A549 (cell line): ENCODE data around the gene BBS4. TPM values are rescaled to one million over a fixed set of nuclear protein-coding genes. Genes with fewer than 3 reads are reported as not detected.
A peak's percentile ranks its signal among the peaks of the same experiment; 100 is the strongest.

Experiments
- ATAC-seq, 2 experiments: fragments of 200-7000 bp in 1 of 2; fragments of >200 bp in 1 of 2; cut with Nextera tagmentation in 1 of 2; cut with Tn5 transposase in 1 of 2; 3 replicates each; pipeline versions ENCODE4 v1.8.0 to v1.9.1; 2018 to 2020; ENCODE audit warnings: mild to moderate bottlenecking in 1 of 2, moderate library complexity in 1 of 2
- CTCF ChIA-PET: fragments of 300-600 bp; sonication (Branson Sonifier 250); formaldehyde crosslinking; extraction: SDS; loops from one replicate; lab custom pipeline; 2021; ENCODE audit warnings: antibody characterized with exemption, inconsistent platforms; lab: Yijun Ruan, JAX
- POLR2A ChIA-PET: fragments of 350-600 bp; formaldehyde crosslinking; extraction: SDS; loops from one replicate; lab custom pipeline; 2021; ENCODE audit warnings: antibody characterized with exemption, inconsistent platforms; lab: Yijun Ruan, JAX
- DNase-seq, 2 experiments: peaks; one replicate each; pipeline versions ENCODE4 v3.0.0 to v3.0.0-alpha.2; 2011 to 2016; ENCODE audit warnings: low read depth in 1 of 2, low spot score in 1 of 2
- FAIRE-seq: peaks from 2 replicates; lab custom pipeline; 2011; peaks lifted over from hg19 to GRCh38; lab: Jason Lieb, UNC
- H3K27ac ChIP-seq, 2 experiments: fragments of >200 bp; sonication (Bioruptor Twin); formaldehyde crosslinking; 3 replicates each; pipeline ENCODE4 v1.5.1; 2016 to 2017
- H3K4me1 ChIP-seq: fragments of >200 bp; sonication (Bioruptor Twin); formaldehyde crosslinking; 3 replicates; pipeline ENCODE4 v1.6.1; 2016
- H3K4me2 ChIP-seq: fragments of >200 bp; sonication (Bioruptor Twin); formaldehyde crosslinking; 3 replicates; pipeline ENCODE4 v1.6.1; 2016
- H3K4me3 ChIP-seq: fragments of >200 bp; sonication (Bioruptor Twin); formaldehyde crosslinking; 3 replicates; pipeline ENCODE4 v1.5.1; 2016
- H3K9me3 ChIP-seq: fragments of >200 bp; sonication (Bioruptor Twin); formaldehyde crosslinking; 3 replicates; pipeline ENCODE4 v1.6.1; 2016
- BCL3 ChIP-seq: fragments of >200 bp; sonication (Bioruptor Twin); formaldehyde crosslinking; IDR thresholded peaks from 3 replicates; pipeline ENCODE4 v1.6.1; 2016
- CBX2 ChIP-seq: fragments of 200-600 bp; sonication (generic); IDR thresholded peaks from 2 replicates; pipeline ENCODE4 v1.6.1; 2016; ENCODE audit warnings: low read depth, mild to moderate bottlenecking, borderline replicate concordance
- CEBPB ChIP-seq, 2 experiments: fragments of >200 bp in 1 of 2; sonication (Bioruptor Twin) in 1 of 2; formaldehyde crosslinking in 1 of 2; IDR thresholded peaks; 2 replicates each; pipeline ENCODE4 v1.6.1; 2012 to 2016
- CHD2 ChIP-seq: fragments of 150-350 bp; IDR thresholded peaks from 2 replicates; pipeline ENCODE4 v1.6.1; 2014; ENCODE audit warnings: low read length; ENCODE audit not compliant: partially characterized antibody
- CHD4 ChIP-seq: fragments of 200-600 bp; sonication (generic); IDR thresholded peaks from 2 replicates; pipeline ENCODE4 v1.6.1; 2016; ENCODE audit warnings: antibody characterized with exemption, mild to moderate bottlenecking, borderline replicate concordance
- EHF ChIP-seq: fragments of 250-450 bp; sonication (Bioruptor Pico); IDR thresholded peaks from 2 replicates; pipeline ENCODE4 v1.5.0; 2020; ENCODE audit warnings: mild to moderate bottlenecking
- ESRRA ChIP-seq: fragments of 150-350 bp; IDR thresholded peaks from 2 replicates; pipeline ENCODE4 v1.6.1; 2014; ENCODE audit warnings: mild to moderate bottlenecking, low read length, borderline replicate concordance
- FOSB ChIP-seq: fragments of 250-450 bp; sonication (Bioruptor Pico); IDR thresholded peaks from 2 replicates; pipeline ENCODE4 v1.5.0; 2020; ENCODE audit warnings: mild to moderate bottlenecking, moderate library complexity
- GATA3 ChIP-seq: IDR thresholded peaks from 2 replicates; pipeline ENCODE4 v1.6.1; 2012; ENCODE audit warnings: borderline replicate concordance
- HOXA7 ChIP-seq: fragments of 250-450 bp; sonication (Bioruptor Pico); IDR thresholded peaks from 2 replicates; pipeline ENCODE4 v1.5.0; 2020; ENCODE audit warnings: mild to moderate bottlenecking, moderate library complexity
- HOXB13 ChIP-seq: fragments of 250-450 bp; sonication (Bioruptor Pico); IDR thresholded peaks from 2 replicates; pipeline ENCODE4 v1.5.0; 2020; ENCODE audit warnings: low read depth, mild to moderate bottlenecking, moderate library complexity
- JUN ChIP-seq, 2 experiments: fragments of >200 bp; sonication (Bioruptor Twin); formaldehyde crosslinking; IDR thresholded peaks; 2 replicates in 1 of 2; 3 replicates in 1 of 2; pipeline ENCODE4 v1.6.1; 2016 to 2017
- MAFK ChIP-seq: fragments of 450-650 bp; IDR thresholded peaks from 2 replicates; pipeline ENCODE4 v1.6.1; 2014; ENCODE audit not compliant: partially characterized antibody
- NFE2L2 ChIP-seq: fragments of 150-350 bp; conservative IDR thresholded peaks from 2 replicates; pipeline ENCODE4 v1.6.1; 2014; ENCODE audit warnings: low read length
- RAD21 ChIP-seq, 2 experiments: fragments of >200 bp in 1 of 2; sonication (Bioruptor Twin) in 1 of 2; formaldehyde crosslinking in 1 of 2; IDR thresholded peaks in 1 of 2; conservative IDR thresholded peaks in 1 of 2; 2 replicates in 1 of 2; 3 replicates in 1 of 2; pipeline ENCODE4 v1.6.1; 2012 to 2018; ENCODE audit warnings: inconsistent platforms in 1 of 2
- RARB ChIP-seq: fragments of 250-450 bp; sonication (Bioruptor Pico); IDR thresholded peaks from 2 replicates; pipeline ENCODE4 v1.8.0; 2021; ENCODE audit warnings: mild to moderate bottlenecking, moderate library complexity
- RCOR1 ChIP-seq: fragments of 150-350 bp; IDR thresholded peaks from 2 replicates; pipeline ENCODE4 v1.6.1; 2014; ENCODE audit warnings: antibody characterized with exemption, low read length, low read depth
- REST ChIP-seq: fragments of 200-600 bp; sonication (generic); IDR thresholded peaks from 2 replicates; pipeline ENCODE4 v1.6.1; 2016; ENCODE audit warnings: antibody characterized with exemption, mild to moderate bottlenecking, moderate library complexity
- TFCP2L1 ChIP-seq: fragments of 250-450 bp; sonication (Bioruptor Pico); IDR thresholded peaks from 2 replicates; pipeline ENCODE4 v1.5.0; 2021; ENCODE audit warnings: mild to moderate bottlenecking
- ZC3H11A ChIP-seq: fragments of 450-650 bp; IDR thresholded peaks from 2 replicates; pipeline ENCODE4 v1.6.1; 2014; ENCODE audit warnings: antibody characterized with exemption, mild to moderate bottlenecking
- WGBS: methylation state at CpG from one replicate; pipeline ENCODE4 v1.1.6; 2017; ENCODE audit errors: missing lambda C conversion rate; 5-methylcytosine and 5-hydroxymethylcytosine counted together
- polyA plus RNA-seq, 4 experiments: library from polyadenylated mRNA; depleted of rRNA in 3 of 4; stranded (reverse); fragments of >200 nt; fragmentation: RNase III in 1 of 4; extraction: RNeasy Plus Mini Kit Qiagen cat#74134 plus additional on column Dnase treatment in 1 of 4; gene quantifications; 2 replicates in 3 of 4; 3 replicates in 1 of 4; pipeline ENCODE4 v1.2.3, GENCODE V29; 2011 to 2017
- TF ChIP-seq, protein P1 (sequence below): fragments of >200 bp; sonication (Bioruptor Twin); formaldehyde crosslinking; IDR thresholded peaks from 2 replicates; pipeline ENCODE4 v1.6.1; 2016

Gene BBS4
- polyA plus RNA-seq, 2 of the 4 experiments (the other 2 are of a cell fraction): 22.6 to 40.4 TPM

DNA sequence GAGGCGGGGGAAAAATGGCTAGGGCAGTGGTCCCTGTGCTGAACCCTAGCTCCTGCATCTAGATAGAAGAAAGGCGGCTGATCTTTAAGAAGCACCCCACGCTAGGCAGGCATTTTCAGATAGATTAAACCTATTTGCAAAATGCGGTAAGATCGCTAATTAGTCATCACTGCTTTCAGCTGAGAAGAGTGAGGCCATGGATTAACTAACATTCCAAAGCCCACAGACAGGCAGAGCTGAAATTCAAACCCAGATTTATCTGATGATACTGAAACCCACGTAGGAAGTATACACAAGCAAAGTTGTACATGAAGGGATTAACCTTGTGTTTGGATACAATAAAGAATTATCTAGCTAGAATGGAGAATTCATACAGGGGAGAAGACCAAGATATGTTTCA lies 92.8 kb downstream of the BBS4 start:
- TF ChIP-seq RAD21 (conservative IDR thresholded peaks at IDR 0.05 in 1 of 2, IDR thresholded peaks at IDR 0.05 in 1 of 2) (no peak), EHF (CRISPR knock-in tag) (no peak), FOSB (CRISPR knock-in tag) (no peak), ZC3H11A (no peak), CHD2 (no peak), ESRRA (no peak), TFCP2L1 (CRISPR knock-in tag) (no peak), BCL3 (no peak), CHD4 (no peak)
- TF ChIP-seq, protein P1, sequence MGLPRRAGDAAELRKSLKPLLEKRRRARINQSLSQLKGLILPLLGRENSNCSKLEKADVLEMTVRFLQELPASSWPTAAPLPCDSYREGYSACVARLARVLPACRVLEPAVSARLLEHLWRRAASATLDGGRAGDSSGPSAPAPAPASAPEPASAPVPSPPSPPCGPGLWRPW: no peak
- Histone ChIP-seq H3K4me2 (no peak overlapping the region), H3K4me3 (no peak overlapping the region), H3K9me3 (no peaks in the 10 kb centered on the region), H3K4me1 (peaks cover 11% of the 10 kb centered on the region; the same call in 2 of the 3 replicates), H3K27ac (no peak overlapping the region)
- 93% methylated on average over 6 of the region's 6 CpGs for WGBS
- DNase-seq: no peak
- FAIRE-seq: no peak
- no peak for ATAC-seq
- POLR2A ChIA-PET: no interaction called here
- CTCF ChIA-PET: interaction anchor here (0.8 to 2.5 kb wide), 5 partner anchors 11 to 495 kb away, joined by 3 to 11 read pairs (median 4); no protein-coding TSS in a partner anchor

- Histone ChIP-seq H3K4me3 (no peak overlapping the region), H3K4me2 (peak overlapping the region; percentile 94), H3K27ac (no peak overlapping the region), H3K4me1 (peaks cover 16% of the 10 kb centered on the region)
- ATAC-seq: no peak
- CTCF ChIA-PET: interaction anchor here (1.2 kb wide), 1 partner anchor 297 kb away, joined by 3 read pairs; no protein-coding TSS in a partner anchor
- WGBS: 92% methylated on average over 6 of the region's 6 CpGs
- no peak for TF ChIP-seq GATA3
- no peak for TF ChIP-seq CEBPB (IDR thresholded peaks at IDR 0.05)
- no peak for TF ChIP-seq REST
- TF ChIP-seq HOXA7 (CRISPR knock-in tag): no peak
- TF ChIP-seq RCOR1: no peak
- TF ChIP-seq MAFK: no peak
- TF ChIP-seq CBX2: no peak
- TF ChIP-seq HOXB13 (CRISPR knock-in tag): no peak
- TF ChIP-seq, protein P1: no peak
- TF ChIP-seq TFCP2L1 (CRISPR knock-in tag): no peak
- TF ChIP-seq RAD21 (conservative IDR thresholded peaks at IDR 0.05 in 1 of 2, IDR thresholded peaks at IDR 0.05 in 1 of 2): no peak
- no peak for TF ChIP-seq RARB (CRISPR knock-in tag)
- TF ChIP-seq JUN (IDR thresholded peaks at IDR 0.05): no peak
- no peak for TF ChIP-seq NFE2L2
- TF ChIP-seq, all 56 proteins: peak for 0
- DNase-seq: no peak
- H3K9me3 ChIP-seq: no peaks in the 10 kb centered on the region
- FAIRE-seq: no peak
- POLR2A ChIA-PET: no interaction called here
Measured at GRCh38 chr15:72781631-72782030, 95.6 kb downstream of the BBS4 start.
